MV-4-11 (cell line): ENCODE data around the gene CYP2S1.
A peak's percentile ranks its signal among the peaks of the same experiment; 100 is the strongest.

Experiments
- DNase-seq: peaks from one replicate; lab custom pipeline; 2025; lab: John Stamatoyannopoulos, UW

The CYP2S1 gene

DNA sequence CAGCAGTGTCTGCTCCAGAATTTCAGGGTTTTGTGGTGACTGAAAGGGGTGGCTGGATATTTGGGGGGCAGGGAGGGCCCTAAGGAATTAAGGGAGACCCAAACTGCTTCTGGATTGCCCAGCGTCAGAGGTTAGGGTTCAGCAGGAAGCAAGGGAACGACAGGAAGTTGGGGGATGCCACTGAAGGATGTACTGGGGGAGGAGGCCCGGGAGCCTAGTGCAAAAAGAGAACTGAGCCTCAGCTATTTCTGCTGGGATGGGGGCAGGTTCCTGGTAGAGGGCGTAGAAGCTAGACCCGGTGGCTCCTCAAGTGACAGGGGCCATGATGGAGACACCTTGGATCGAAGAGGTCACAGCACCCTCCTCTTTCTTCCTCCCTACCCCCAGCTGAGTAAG lies 1.1 kb downstream of the CYP2S1 start:
- peak; percentile 82 for DNase-seq

DNA sequence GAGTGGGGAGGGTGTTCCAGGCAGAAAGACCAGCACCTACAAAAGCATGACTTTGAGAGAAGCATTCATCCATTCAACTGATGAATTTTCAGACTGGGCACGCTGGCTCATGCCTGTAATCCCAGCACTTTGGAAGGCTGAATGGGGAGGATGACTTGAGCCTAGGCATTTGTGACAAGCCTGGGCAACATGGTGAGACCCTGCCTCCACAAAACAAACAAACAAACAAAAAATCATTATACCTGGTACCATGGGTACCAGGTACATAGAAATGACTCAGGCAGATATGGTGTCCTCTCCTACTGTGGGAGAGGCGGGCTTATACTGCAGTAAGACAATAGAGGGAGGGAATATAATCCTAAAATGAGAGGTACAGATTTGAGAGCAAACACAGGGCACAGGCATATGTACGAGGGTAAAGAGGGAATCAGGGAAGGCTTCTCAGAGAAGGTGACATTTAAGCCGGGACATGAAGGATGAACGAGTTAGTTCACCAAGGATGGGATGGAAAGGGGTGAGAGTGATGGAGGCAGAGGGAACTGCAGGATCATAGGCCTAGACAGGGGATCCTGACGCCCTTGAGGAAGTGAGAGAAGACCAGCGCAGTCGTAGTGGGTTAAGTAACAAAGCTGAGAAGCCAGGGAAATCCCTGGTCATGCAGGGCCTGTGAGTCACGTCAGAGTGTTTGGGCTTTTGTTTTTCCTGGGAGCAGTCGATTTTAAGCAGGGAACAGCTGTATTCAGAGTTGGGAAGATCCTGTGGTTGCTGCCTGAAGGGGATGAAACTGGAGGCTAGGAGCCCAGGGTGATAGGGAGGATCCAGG lies 2.9 kb downstream of the CYP2S1 start:
- peak; percentile 80 for DNase-seq

DNA sequence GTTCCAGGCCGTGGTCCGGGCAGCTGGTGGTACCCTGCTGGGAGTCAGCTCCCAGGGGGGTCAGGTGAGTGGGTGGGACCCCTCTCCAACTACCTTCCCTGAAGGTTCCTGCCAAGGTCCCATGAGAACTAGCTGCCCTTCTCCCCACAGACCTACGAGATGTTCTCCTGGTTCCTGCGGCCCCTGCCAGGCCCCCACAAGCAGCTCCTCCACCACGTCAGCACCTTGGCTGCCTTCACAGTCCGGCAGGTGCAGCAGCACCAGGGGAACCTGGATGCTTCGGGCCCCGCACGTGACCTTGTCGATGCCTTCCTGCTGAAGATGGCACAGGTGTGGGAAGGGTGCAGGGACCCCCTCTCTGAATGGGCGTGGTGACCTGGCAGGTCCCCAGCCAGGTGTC lies 5.5 kb downstream of the CYP2S1 start:
- no peak for DNase-seq

DNA sequence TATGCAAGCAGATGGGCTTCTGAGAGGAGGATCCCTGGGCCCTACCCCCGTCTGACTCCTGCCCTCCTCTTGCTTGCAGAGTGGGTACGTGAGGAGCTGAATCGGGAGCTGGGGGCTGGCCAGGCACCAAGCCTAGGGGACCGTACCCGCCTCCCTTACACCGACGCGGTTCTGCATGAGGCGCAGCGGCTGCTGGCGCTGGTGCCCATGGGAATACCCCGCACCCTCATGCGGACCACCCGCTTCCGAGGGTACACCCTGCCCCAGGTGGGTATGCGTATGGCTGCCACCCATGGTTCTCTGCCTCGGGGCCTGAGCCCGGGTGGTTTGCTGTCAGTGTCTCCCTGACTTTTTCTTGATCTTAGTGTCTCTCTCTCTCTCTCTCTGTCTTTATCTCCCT lies 10.4 kb downstream of the CYP2S1 start:
- no peak for DNase-seq

DNA sequence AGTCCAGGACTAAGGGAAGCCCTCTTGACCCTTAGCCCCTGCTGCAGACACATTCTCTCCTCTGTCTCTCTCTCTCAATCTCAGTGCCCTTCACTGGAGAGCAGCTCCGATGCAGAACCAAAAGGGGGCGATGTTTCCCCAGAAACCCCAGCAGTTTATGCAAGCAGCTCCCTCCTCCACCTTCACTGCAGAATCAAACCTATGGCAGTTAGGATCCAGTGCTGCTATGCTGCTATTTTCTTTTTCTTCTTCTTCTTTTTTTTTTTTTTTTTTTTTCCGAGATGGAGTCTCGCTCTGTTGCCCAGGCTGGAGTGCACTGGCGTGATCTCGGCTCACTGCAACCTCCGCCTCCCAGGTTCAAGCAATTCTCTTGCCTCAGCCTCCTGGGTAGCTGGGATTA lies 11.3 kb downstream of the CYP2S1 start:
- DNase-seq, result peak; percentile 88

DNA sequence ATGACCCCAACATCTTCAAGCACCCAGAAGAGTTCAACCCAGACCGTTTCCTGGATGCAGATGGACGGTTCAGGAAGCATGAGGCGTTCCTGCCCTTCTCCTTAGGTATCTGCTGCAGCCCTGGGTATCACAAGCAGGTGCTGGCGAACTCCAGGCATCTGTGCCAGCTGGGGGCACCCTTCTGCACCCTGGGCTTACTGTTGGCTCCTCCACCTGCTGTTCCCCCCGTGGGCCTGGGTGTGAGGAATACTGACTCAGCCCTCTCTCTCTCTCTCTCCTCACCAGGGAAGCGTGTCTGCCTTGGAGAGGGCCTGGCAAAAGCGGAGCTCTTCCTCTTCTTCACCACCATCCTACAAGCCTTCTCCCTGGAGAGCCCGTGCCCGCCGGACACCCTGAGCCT lies 13.0 kb downstream of the CYP2S1 start:
- no peak for DNase-seq

DNA sequence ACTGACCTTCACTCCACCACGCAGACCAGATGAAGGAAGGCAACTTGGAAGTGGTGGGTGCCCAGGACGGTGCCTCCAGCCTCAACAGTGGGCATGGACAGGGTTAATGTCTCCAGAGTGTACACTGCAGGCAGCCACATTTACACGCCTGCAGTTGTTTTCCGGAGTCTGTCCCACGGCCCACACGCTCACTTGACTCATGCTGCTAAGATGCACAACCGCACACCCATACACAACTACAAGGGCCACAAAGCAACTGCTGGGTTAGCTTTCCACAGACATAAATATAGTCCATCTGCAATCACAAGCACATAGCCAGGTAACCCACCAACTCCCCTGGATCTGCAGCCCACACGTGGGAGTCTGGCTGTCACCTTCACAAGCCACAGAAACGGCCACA lies 13.4 kb downstream of the CYP2S1 start:
- no peak for DNase-seq

DNA sequence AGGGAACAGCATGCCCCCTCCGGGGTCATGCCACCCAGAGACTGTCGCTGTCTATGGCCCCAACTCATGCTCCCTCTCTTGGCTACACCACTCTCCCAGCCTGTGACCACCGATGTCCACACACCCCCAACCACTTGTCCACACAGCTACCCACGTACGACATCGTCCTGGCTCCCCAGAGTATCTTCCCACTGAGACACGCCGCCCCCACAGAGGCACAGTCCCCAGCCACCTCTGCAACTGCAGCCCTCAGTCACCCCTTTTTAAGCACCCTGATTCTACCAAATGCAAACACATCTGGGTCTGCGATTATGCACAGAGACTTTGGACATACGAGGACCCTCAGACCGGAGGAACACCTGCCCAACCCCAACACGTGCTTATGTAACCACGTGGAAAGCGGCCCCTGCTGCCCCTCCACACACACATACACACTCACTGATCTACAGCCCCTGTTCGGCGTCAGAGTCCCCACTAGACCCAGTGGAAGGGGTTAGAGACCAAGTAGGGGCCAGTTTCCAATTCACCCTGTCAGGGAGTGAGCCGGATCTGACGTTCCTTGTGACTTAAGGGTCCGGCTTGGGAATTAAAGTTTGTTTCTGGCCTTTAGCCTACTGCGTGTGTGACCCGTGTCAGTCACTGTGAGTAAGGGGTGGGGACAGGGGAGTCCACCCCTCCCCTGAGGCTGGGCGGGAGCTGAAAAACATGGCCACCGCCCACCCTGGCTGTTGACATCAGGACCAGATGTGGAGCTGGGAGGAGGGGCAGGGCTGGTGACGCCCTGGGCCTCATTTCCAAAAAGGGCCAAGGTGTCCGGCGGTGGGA lies 14.1 kb downstream of the CYP2S1 start:
- DNase-seq, result no peak

DNA sequence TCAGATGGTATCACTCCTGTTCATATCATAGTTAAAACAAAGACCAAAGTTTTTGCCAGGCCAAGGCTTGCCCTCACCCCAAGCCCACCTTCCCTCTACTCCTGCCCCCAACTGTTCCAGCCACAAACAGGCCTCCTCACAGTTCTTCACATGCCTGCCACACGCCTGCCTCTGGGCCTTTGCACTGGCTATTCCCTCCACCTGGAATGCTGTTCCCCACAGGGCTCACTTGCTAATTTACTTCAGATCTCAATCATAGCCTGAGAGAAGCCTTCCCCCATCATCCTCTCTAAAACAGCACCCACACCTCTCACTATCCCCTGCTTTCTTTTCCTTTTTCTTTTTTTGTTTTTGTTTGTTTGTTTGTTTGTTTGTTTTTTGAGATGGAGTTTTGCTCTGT lies 21.1 kb downstream of the CYP2S1 start:
- no peak for DNase-seq

DNA sequence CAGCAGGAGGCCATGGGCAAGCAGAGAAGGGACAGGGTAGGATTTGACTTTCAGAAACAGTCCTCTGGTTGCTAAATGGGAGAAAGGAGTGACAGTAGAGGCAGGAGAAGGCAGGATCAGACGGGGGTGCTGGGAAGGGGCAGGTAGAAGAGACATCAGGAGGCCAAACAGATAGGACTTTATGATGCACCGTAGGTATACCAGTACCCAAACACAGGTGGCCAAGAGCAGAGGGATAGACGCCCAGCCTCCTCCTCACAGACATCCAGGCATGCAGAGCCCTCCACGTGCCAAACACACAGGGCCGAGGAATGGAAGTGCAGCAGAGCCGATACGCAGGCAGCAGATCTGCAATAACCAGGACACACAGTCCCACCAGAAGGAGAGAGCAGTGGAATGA lies 24.7 kb downstream of the CYP2S1 start:
- no peak for DNase-seq

DNA sequence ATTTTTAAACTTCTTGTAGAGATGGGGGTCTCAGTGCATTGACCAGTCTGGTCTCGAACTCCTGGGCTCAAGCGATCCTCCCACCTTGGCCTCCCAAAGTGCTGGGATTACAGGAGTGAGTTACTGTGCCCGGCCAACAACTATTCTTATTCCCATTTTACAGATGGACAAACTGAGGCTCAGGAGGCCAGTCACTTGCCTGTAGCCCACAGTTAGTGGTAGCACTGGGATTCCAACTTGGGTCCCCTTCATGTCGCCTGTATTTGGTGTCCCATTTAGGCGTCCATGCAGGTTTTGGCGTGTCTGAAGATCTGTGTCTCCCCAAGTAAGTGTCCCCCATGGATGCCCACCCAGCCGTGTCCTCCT lies 25.2 kb downstream of the CYP2S1 start:
- no peak for DNase-seq

DNA sequence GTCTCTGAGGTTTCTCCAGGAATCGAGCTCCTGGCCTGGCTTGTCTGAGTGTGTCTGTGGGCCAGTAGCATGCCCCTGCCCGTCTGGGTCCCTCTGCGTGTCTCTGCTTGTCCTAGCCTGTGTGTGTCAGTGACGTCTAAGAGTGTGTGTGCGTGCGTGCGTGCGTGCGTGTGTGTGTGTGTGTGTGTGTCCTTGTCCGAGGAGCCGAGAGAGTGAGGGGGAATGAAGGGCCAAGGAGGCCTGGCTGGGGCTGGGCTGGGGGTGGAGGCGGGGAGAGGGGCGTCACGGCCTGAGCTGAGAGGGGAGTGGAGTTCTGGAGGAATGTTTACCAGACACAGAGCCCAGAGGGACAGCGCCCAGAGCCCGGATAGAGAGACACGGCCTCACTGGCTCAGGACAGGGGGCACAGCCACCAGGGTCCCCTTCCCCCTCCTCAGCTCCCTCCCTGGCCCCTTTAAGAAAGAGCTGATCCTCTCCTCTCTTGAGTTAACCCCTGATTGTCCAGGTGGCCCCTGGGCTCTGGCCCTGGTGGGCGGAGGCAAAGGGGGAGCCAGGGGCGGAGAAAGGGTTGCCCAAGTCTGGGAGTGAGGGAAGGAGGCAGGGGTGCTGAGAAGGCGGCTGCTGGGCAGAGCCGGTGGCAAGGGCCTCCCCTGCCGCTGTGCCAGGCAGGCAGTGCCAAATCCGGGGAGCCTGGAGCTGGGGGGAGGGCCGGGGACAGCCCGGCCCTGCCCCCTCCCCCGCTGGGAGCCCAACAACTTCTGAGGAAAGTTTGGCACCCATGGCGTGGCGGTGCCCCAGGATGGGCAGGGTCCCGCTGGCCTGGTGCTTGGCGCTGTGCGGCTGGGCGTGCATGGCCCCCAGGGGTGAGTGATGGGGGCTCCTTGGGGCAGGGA lies 25.8 kb downstream of the CYP2S1 start, which contains the start of gene AXL:
TSS of gene AXL (plus strand) at position 609 of the 893 bp plus-strand sequence. CDS start at position 779, 170 bp downstream.
- DNase-seq, result no peak

DNA sequence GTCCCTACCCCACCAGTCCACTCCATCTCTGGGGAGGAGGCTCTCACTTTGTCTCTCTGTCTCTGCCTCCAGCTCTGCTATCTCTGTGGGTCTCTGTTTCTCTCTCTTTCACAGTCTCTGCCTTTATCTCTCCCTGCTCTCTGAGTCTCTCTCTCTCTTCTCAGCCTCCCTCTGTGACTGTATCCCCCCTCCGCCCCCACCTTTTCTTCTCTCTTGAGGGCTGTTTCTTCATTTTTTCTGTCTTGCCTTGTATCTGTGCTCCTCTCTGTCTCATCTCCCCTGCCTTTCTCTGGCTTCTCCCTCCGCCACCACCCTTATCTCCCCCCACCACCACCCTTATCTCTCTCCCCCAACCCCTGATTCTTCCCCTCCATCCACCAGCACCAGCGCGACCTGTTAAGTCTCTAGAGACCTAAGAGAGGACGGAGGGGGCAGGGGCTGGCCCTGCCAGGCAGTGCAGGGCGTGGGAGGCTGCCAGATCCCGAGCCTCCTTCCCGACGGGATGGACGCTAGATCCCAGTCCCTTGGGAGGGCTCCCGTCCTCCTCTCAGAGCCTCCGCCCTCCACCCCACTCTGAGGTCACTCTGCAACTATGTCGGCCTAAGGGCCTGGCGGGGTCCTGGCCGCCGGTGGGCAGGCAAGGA lies 27.0 kb downstream of the CYP2S1 start:
- no peak for DNase-seq

DNA sequence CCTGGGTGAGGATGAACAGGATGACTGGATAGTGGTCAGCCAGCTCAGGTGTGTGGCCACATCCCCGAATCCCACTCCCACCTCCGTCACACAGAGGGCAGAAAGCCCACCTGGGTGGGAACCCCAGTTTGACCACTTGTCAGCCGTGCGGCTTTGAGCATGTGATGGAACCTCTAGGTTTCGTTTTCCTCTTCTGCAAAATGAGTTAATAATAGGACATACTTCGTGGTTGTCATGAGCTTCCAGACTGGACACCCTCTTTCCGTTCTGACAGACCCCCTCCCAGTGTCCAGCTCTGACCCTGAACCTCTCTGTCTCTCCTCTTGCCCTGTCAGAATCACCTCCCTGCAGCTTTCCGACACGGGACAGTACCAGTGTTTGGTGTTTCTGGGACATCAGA lies 27.8 kb downstream of the CYP2S1 start:
- DNase-seq, result peak; percentile 60

DNA sequence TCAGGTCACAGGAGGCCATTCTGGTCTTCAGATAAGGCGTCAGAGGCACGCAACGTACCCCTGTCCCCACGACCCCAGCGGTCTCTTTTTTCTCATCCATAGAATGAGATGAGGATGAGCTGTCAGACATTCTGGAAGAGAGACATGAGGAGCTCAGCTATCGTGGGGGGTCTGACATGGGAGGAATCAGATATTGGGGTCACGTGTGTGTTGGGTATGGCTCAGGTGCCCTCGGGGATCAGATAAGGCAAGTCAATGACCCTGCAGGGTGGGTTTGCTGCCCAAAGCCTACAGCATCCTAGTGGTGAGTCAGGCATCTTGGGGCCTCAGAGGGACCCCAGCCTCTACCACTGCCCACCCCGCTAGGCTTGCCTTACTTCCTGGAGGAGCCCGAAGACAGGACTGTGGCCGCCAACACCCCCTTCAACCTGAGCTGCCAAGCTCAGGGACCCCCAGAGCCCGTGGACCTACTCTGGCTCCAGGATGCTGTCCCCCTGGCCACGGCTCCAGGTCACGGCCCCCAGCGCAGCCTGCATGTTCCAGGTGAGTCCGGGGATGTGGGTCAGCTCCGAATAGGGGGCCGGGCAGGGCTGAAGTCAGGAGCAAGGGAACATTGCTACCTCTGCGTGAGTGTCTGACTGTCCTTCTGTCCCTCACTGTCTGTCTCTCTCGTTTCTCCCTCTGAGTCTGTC lies 28.6 kb downstream of the CYP2S1 start:
- no peak for DNase-seq

DNA sequence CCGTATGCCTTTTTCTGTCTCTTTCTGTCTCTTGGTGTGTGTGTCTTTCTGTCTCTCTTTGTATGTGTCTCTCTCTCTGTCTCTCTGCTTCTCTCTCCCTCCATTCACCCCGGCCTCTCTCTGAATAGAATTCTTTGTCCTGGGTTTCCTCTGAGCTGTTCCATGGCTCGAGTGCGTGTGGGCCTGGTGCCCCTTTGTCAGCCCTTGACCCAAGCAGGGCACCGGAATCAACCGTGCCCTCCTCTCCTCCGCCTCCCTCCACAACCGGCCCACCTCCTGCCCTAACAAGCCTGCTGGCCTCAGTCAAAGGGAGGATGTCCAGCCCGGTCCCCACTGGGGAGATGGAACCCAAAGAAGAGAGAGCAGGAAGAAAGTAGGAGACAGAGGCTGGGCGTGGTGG lies 29.2 kb downstream of the CYP2S1 start:
- DNase-seq, result no peak

DNA sequence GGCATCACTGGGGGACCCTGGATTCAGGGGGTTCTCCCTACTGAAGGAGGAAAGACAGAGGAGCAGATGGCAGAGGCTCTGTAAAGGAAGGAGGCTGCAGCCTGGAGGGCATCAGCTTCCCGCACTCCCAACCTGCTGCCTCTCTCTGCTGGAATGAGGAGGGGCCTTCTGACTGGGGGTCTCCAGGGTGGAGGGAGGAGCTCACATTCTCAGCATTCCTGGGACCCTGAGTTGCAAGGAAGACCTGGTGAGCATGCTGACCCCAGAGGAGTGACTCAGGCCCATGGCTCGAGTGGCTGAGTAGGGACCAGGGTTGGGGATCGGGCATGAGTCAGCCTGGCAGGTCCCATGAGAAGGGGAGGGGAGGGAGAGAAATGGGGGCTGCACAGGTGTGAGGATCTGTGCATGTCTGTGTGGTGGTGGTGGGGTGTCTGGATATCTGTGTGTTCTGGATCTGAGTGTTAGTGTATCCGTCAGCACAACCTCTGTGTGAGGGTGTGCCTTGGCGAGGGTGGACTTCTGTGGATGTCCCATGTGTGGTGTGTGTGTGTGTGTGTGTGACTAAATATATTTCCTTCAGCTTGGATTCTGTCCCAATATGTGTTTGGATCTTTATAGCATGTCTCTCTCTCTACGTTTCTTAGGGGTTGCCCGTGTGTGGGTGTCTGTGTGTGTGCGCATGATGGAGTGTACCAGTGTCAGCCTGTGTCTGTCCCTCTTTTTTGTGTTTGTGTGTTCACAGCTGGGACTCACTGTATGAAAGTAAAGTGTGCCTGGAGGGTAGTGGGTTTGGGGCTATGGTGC lies 30.6 kb downstream of the CYP2S1 start:
- DNase-seq, result no peak

DNA sequence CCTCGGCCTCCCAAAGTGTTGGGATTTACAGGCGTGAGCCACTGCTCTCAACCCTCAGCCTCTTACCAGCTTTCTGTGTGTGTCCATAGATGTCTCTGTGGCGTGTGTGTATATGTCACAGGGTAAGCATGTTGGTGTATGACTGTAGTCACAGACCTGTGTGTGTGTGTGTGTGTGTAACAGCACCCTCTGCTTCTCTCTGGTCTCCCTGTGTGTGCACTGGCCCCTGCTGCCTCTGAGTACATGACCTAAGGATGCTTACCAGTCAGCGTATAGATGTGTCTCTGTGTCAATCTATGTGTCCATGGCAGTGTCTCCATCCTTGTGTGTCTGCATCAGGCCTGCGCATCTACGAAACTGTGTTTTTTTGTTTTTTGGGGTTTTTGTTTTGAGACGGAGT lies 31.6 kb downstream of the CYP2S1 start:
- no peak for DNase-seq

DNA sequence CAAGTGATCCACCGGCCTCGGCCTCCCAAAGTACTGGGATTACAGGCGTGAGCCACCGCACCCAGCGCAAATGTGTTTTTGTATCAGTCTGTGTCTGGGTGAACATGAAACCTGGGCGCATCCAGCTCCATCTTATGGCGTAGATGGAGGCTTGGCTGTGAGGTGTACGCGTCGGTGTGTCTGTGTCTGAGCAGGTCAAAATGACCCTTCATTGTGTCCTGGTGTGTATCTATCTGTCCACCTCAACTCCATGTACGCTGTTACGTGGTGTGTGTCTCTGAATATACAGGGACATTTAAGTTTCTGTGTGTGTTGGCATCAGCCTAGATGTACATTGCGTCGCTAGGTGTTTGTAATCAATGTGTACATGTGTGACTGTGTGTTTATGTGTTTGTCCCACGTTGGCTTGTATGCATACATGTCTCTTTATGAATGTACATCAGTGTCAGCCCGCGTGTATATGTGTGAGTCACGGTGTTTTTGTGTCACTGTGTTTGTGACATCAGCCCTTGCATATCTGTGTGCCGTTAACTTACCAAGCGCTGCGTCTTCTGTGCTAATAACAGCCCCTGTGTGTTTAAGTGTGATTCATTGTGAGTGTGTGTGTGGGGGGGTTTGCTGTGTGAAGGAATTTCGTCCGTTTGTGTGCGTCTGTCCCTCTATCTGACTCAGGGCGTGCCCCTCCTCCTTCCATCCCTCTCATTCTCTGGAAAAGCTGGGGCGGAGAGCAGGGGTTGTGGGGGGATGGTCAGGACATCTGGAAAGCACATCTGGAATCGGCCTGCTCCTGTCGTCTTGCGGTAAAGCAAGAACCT lies 32.4 kb downstream of the CYP2S1 start:
- DNase-seq, result peak; percentile 86
